Astrocyte (in vitro differentiated cells and primary cell): Measurements from ENCODE around the gene DYNLT1.

ENCODE experiments used
- EZH2 ChIP-seq: IDR thresholded peaks from 2 replicates; pipeline ENCODE4 v1.6.1; 2012; ENCODE audit warnings: mild to moderate bottlenecking, low read length, inconsistent platforms; ENCODE audit not compliant: insufficient read depth
- TF ChIP-seq, protein P1 (sequence below): IDR thresholded peaks from 2 replicates; pipeline ENCODE4 v1.5.1; 2011; ENCODE audit warnings: low read depth, mild to moderate bottlenecking, inconsistent platforms, low read length, moderate library complexity; ENCODE audit not compliant: insufficient read depth

DNA sequence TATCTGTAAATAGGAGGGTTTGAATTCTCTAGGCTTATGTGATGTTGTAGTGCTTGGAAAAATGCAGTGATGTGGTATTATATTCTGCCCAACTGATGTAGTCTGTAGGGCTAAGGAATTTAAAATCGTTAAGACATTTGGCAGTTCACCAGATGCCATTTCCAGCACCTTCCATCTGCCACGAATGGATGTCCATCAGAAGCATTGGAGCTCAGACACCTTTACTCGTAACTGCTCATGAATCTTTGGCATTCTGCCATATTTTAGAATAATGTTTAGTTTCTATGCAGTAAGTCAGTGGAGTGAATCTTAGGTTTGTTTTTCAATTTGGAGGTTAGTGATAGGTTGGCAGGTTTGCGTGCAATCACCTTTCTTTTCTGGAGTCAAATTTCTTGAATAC, 3.0 kb upstream of the DYNLT1 start:
- TF ChIP-seq, protein P1, sequence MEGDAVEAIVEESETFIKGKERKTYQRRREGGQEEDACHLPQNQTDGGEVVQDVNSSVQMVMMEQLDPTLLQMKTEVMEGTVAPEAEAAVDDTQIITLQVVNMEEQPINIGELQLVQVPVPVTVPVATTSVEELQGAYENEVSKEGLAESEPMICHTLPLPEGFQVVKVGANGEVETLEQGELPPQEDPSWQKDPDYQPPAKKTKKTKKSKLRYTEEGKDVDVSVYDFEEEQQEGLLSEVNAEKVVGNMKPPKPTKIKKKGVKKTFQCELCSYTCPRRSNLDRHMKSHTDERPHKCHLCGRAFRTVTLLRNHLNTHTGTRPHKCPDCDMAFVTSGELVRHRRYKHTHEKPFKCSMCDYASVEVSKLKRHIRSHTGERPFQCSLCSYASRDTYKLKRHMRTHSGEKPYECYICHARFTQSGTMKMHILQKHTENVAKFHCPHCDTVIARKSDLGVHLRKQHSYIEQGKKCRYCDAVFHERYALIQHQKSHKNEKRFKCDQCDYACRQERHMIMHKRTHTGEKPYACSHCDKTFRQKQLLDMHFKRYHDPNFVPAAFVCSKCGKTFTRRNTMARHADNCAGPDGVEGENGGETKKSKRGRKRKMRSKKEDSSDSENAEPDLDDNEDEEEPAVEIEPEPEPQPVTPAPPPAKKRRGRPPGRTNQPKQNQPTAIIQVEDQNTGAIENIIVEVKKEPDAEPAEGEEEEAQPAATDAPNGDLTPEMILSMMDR = no peak
- no peak for TF ChIP-seq EZH2
